GM21737 (cell line): ENCODE data around the gene ACTN2.

Experiments used
- ATAC-seq: cut with Tn5 transposase; IDR thresholded peaks from one replicate; pipeline ENCODE4 v1.9.1; 2021; ENCODE audit warnings: mild to moderate bottlenecking, moderate library complexity; ENCODE audit not compliant: unreplicated experiment

ACTN2 gene

GRCh38 chr1:236689713-236690569 lies 3.6 kb downstream of the ACTN2 start:
- ATAC-seq = no peak

- no peak for ATAC-seq
These were observed 5.0 kb downstream of the ACTN2 start for GRCh38 chr1:236691348-236691747.

GRCh38 chr1:236692128-236692527 lies 5.8 kb downstream of the ACTN2 start:
- no peak for ATAC-seq

GRCh38 chr1:236692742-236693141 lies 6.4 kb downstream of the ACTN2 start:
- ATAC-seq = no peak

GRCh38 chr1:236699366-236699765 lies 13.1 kb downstream of the ACTN2 start:
- no peak for ATAC-seq

- ATAC-seq = no peak
These were observed 14.6 kb downstream of the ACTN2 start for GRCh38 chr1:236700903-236701302.

- no peak for ATAC-seq
These were observed 15.5 kb downstream of the ACTN2 start for GRCh38 chr1:236701782-236702181.

- ATAC-seq = no peak
These were observed 16.6 kb downstream of the ACTN2 start for GRCh38 chr1:236702791-236703394.

GRCh38 chr1:236705771-236706170 lies 19.5 kb downstream of the ACTN2 start:
- ATAC-seq = no peak

GRCh38 chr1:236706183-236706582 lies 19.9 kb downstream of the ACTN2 start:
- no peak for ATAC-seq

GRCh38 chr1:236710328-236710892 lies 24.1 kb downstream of the ACTN2 start:
- no peak for ATAC-seq

GRCh38 chr1:236716160-236716559 lies 29.9 kb downstream of the ACTN2 start:
- ATAC-seq = no peak

GRCh38 chr1:236717811-236718210 lies 31.5 kb downstream of the ACTN2 start:
- no peak for ATAC-seq

GRCh38 chr1:236718328-236718727 lies 32.0 kb downstream of the ACTN2 start:
- ATAC-seq = no peak

GRCh38 chr1:236720206-236720605 lies 33.9 kb downstream of the ACTN2 start:
- no peak for ATAC-seq

GRCh38 chr1:236720611-236721010 lies 34.3 kb downstream of the ACTN2 start:
- no peak for ATAC-seq

GRCh38 chr1:236724049-236724448 lies 37.8 kb downstream of the ACTN2 start:
- ATAC-seq = no peak

- no peak for ATAC-seq
These were observed 38.2 kb downstream of the ACTN2 start for GRCh38 chr1:236724506-236724905.

- no peak for ATAC-seq
These were observed 39.4 kb downstream of the ACTN2 start for GRCh38 chr1:236725668-236726067.

GRCh38 chr1:236727521-236727920 lies 41.2 kb downstream of the ACTN2 start:
- ATAC-seq = no peak

GRCh38 chr1:236728752-236729151 lies 42.5 kb downstream of the ACTN2 start:
- no peak for ATAC-seq

GRCh38 chr1:236733653-236734052 lies 47.4 kb downstream of the ACTN2 start:
- no peak for ATAC-seq
